Bronchial epithelial cell (primary cell): Measurements from ENCODE around the gene NRP1. TPM values are rescaled to one million over a fixed set of nuclear protein-coding genes. Genes with fewer than 3 reads are reported as not detected.

Experiments
- DNase-seq: peaks from one replicate; pipeline ENCODE4 v3.0.0-alpha.2; 2010; ENCODE audit warnings: low read depth
- FAIRE-seq: peaks from 2 replicates; lab custom pipeline; 2011; peaks lifted over from hg19 to GRCh38; lab: Jason Lieb, UNC
- H3K27me3 ChIP-seq: 2 replicates; pipeline ENCODE4 v1.5.1; 2011; ENCODE audit warnings: low read length; ENCODE audit not compliant: control insufficient read depth, insufficient read depth
- H3K36me3 ChIP-seq: 2 replicates; pipeline ENCODE4 v1.5.1; 2011; ENCODE audit warnings: low read length; ENCODE audit not compliant: control insufficient read depth, insufficient read depth
- H3K4me3 ChIP-seq: 2 replicates; pipeline ENCODE4 v1.5.1; 2011; ENCODE audit warnings: mild to moderate bottlenecking, low read depth, low read length, control low read depth
- total RNA-seq: library from RNA; depleted of rRNA; stranded (reverse); fragments of >200 nt; gene quantifications from 2 replicates; pipeline ENCODE4 v1.2.1, GENCODE V29; 2014
- TF ChIP-seq, protein P1 (sequence below): IDR thresholded peaks from 2 replicates; pipeline ENCODE4 v1.5.1; 2011; ENCODE audit warnings: mild to moderate bottlenecking, moderate library complexity, low read length, control low read depth, inconsistent platforms; ENCODE audit not compliant: insufficient read depth, severe bottlenecking

Gene NRP1
- total RNA-seq, 1 donor from 2014 or later: 21.6 TPM

DNA sequence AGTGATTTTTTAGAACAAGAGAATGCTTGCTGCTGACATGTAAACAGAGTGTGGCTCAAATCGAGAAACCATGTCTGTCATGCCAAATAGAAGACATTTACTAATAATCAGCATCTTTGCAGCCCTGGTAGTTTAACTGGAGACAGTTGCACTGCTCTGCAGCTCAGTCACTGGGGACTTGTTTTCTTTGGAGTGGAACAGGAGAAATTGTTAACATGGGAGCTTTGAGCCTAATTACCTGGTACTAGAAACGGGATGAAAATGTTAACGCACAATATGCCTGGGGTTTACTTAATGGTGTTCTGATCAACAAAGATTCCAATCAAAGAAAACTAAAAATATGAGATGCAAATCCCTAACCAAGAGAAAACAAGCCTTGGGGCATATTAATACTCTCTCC is 153.5 kb downstream of the NRP1 start:
- FAIRE-seq (no peak), DNase-seq (no peak)
- TF ChIP-seq, protein P1, sequence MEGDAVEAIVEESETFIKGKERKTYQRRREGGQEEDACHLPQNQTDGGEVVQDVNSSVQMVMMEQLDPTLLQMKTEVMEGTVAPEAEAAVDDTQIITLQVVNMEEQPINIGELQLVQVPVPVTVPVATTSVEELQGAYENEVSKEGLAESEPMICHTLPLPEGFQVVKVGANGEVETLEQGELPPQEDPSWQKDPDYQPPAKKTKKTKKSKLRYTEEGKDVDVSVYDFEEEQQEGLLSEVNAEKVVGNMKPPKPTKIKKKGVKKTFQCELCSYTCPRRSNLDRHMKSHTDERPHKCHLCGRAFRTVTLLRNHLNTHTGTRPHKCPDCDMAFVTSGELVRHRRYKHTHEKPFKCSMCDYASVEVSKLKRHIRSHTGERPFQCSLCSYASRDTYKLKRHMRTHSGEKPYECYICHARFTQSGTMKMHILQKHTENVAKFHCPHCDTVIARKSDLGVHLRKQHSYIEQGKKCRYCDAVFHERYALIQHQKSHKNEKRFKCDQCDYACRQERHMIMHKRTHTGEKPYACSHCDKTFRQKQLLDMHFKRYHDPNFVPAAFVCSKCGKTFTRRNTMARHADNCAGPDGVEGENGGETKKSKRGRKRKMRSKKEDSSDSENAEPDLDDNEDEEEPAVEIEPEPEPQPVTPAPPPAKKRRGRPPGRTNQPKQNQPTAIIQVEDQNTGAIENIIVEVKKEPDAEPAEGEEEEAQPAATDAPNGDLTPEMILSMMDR: no peak
- Histone ChIP-seq H3K4me3 (no peak overlapping the region), H3K27me3 (no peaks in the 10 kb centered on the region), H3K36me3 (peaks cover 9% of the 10 kb centered on the region)

DNA sequence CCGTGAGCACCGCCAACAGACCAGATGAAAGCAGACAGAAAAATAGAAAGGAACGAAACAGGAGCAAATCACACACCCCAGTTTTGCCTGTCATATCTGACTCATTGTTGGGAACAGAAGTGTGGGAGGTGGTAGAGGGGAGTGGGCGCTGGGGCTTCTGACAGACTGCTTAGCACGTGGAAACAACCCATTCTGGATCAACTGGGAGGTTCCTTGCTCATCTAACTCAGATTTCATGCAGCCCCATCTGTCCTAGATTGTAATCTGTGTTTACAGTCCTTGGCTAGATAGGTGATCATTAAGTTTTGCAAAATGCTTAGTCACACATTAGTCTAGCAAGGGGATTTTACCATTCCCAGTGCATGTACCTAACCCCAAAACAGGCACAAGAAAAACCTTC is 154.1 kb downstream of the NRP1 start:
- Histone ChIP-seq H3K36me3 (peaks cover 9% of the 10 kb centered on the region), H3K27me3 (no peaks in the 10 kb centered on the region), H3K4me3 (no peak overlapping the region)
- FAIRE-seq (no peak), DNase-seq (no peak)
- TF ChIP-seq, protein P1: no peak

DNA sequence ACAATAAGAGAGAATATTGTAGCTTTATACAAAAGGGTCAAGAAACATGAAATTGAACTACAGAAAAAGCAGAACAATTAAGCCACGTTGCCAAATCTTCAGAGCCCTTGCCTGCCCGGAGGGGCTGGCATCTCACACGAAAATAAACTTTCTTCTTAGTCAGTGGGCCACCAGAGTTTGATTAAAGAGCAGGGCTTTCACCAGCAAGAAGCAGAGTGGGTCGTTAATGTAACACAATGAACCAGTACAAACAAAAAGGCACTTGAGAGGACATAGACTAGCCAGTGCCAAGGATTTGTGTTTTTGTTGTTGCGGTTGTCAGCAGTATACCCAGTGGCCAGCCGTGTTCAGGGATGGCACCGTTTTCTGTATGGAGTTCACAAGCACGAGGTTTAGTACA is 155.4 kb downstream of the NRP1 start:
- H3K36me3 ChIP-seq: peaks cover 9% of the 10 kb centered on the region

DNA sequence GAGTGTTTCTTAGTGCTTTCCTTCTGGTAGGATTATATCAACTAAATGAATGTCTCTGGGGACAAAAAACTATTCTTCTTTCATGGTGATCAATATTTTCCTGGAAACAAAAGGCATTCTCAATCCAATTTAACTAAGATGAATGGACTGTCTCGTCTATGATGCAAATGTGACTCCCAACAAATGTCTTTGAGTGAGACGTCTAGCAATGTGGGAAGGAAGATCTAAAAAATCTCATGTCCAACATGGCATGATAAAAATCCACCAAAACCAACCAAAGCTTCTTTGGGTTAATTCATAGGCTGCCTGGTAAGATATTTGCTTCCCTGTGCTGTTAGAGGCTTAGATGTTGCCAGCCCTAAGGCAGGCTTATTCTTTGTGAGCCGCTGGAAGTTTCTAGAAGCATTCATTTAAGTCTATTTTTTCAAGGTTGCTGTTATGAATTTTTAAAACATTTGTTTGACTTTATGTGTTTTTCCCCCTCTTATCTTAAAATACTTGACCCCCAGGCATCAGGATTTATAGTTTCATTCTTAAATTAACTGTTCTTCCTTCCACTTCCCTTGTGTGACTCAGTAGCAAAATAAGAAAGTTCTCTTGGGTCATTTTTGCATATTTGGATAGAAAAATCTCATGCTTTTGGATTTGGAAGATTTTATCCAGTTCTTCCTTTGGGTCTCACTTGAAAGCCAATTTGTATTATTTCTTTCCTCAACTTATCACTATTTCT is 156.3 kb downstream of the NRP1 start:
- Histone ChIP-seq H3K4me3 (no peak overlapping the region), H3K36me3 (peaks cover 9% of the 10 kb centered on the region), H3K27me3 (no peaks in the 10 kb centered on the region)
- FAIRE-seq: peak; percentile 52
- TF ChIP-seq, protein P1: no peak
- DNase-seq: no peak

More for the DNA sequence above, 155.4 kb downstream of the NRP1 start:
- DNase-seq (no peak), FAIRE-seq (no peak)
- TF ChIP-seq, protein P1: no peak
- H3K4me3 ChIP-seq: no peak overlapping the region
- H3K27me3 ChIP-seq: no peaks in the 10 kb centered on the region

DNA sequence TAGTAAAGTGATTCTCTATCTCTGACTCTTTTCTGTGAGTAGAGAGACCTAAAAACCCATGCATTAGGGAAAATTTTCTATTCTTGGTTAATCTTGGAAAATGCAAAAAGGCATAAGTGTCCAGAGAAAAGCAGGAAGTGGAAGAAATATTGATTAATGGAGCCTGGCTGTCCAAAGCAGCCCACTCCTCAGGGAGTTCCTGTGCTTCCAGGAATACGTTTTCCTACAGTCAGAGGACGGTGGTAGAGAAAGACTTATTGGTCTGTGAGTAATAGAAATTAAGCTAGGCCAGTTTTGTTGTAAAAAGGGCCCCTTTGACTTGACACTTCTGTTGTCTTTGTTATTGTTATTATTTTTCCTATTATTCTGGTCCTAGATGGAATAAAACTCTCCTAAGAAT is 157.8 kb downstream of the NRP1 start:
- H3K36me3 ChIP-seq: peaks cover 6% of the 10 kb centered on the region

More for the DNA sequence above, 157.8 kb downstream of the NRP1 start:
- TF ChIP-seq, protein P1: no peak
- Histone ChIP-seq H3K4me3 (no peak overlapping the region), H3K27me3 (no peaks in the 10 kb centered on the region)
- FAIRE-seq: no peak
- no peak for DNase-seq
